Measurements from ENCODE around the gene ACTL9.

GRCh38 chr19:8675066-8675465, 23.5 kb downstream of the ACTL9 start:
- TF ChIP-seq CTCF (IDR thresholded peaks at IDR 0.05) (no peak), RCOR1 (IDR thresholded peaks at IDR 0.05; ENCODE audit: low read length) (no peak), EZH2phosphoT487 (IDR thresholded peaks at IDR 0.05; ENCODE audit: borderline replicate concordance, low read depth) (no peak), MXI1 (IDR thresholded peaks at IDR 0.05; ENCODE audit: low read depth, low read length) (no peak), RXRA (IDR thresholded peaks at IDR 0.05; ENCODE audit: borderline replicate concordance, low read depth) (no peak)

All from SK-N-SH (cell line).